ENCODE measurements around the gene IQCH. TPM values are rescaled to one million over a fixed set of nuclear protein-coding genes. Genes with fewer than 3 reads are reported as not detected.
A peak's percentile ranks its signal among the peaks of the same experiment; 100 is the strongest.

Gene IQCH
- total and polyA plus RNA-seq, 2 donors from 2014 or later = 3.2 to 7.7 TPM

GRCh38 chr15:67501836-67502461 is 247.4 kb downstream of the IQCH start:
- H3K4me1 ChIP-seq (ENCODE audit: control insufficient read depth in 2 of 3, insufficient read depth in 2 of 3, low read depth in 1 of 3, low read length in 3 of 3) = no peaks in the 10 kb centered on the region
- TF ChIP-seq, protein P1, sequence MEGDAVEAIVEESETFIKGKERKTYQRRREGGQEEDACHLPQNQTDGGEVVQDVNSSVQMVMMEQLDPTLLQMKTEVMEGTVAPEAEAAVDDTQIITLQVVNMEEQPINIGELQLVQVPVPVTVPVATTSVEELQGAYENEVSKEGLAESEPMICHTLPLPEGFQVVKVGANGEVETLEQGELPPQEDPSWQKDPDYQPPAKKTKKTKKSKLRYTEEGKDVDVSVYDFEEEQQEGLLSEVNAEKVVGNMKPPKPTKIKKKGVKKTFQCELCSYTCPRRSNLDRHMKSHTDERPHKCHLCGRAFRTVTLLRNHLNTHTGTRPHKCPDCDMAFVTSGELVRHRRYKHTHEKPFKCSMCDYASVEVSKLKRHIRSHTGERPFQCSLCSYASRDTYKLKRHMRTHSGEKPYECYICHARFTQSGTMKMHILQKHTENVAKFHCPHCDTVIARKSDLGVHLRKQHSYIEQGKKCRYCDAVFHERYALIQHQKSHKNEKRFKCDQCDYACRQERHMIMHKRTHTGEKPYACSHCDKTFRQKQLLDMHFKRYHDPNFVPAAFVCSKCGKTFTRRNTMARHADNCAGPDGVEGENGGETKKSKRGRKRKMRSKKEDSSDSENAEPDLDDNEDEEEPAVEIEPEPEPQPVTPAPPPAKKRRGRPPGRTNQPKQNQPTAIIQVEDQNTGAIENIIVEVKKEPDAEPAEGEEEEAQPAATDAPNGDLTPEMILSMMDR (IDR thresholded peaks at IDR 0.05; ENCODE audit: borderline replicate concordance, extremely low read depth, insufficient read depth) = no peak
- no peaks in the 10 kb centered on the region for H3K9me3 ChIP-seq (ENCODE audit: control insufficient read depth in 2 of 3, insufficient read depth in 1 of 3, low read length in 3 of 3)
- DNase-seq (peak in 1 of 5 donors; percentile 24), FAIRE-seq (no peak)
- H3K36me3 ChIP-seq (ENCODE audit: control insufficient read depth in 2 of 3, insufficient read depth in 3 of 3, low read length in 3 of 3) = no peaks in the 10 kb centered on the region
- no peak overlapping the region for H3K27ac ChIP-seq (ENCODE audit: low read depth in 2 of 2, low read length in 2 of 2)
- no peaks in the 10 kb centered on the region for H3K27me3 ChIP-seq (ENCODE audit: control insufficient read depth, insufficient read depth, low read length)
- no peak overlapping the region for H3K4me3 ChIP-seq (ENCODE audit: low read length in 3 of 3)
- H3K9ac ChIP-seq (ENCODE audit: low read length in 3 of 3) = no peak overlapping the region
- intact Hi-C loops (cut with DNase I) = no loop called here

GRCh38 chr15:67504056-67504455 is 249.5 kb downstream of the IQCH start:
- FAIRE-seq (no peak), DNase-seq (no peak)
- intact Hi-C loops (cut with DNase I) = no loop called here

DNA sequence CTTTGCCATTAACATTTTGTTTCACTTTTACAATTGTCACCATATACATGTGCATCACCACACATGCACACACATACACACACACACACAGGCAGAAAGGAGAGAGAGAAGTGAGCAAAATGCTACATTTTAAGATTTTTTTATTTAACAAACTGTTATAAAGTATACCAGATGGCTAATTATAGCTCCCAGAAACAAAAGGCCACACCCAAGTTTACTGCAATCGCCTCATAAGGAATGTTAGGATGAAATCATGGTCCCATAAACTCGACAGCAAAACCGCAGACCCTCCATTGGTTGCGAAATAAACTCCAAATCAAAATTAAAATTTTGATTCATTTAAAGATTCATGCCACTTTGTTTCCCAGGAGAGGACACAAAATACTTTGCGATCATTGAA is 250.2 kb downstream of the IQCH start:
- H3K36me3 ChIP-seq (ENCODE audit: control insufficient read depth in 2 of 3, insufficient read depth in 3 of 3, low read length in 3 of 3) = no peaks in the 10 kb centered on the region
- DNase-seq = no peak
- H3K27me3 ChIP-seq (ENCODE audit: control insufficient read depth, insufficient read depth, low read length) = no peaks in the 10 kb centered on the region
- H3K9me3 ChIP-seq (ENCODE audit: control insufficient read depth in 2 of 3, insufficient read depth in 1 of 3, low read length in 3 of 3) = no peaks in the 10 kb centered on the region
- intact Hi-C loops (cut with DNase I) = no loop called here
- H3K4me1 ChIP-seq (ENCODE audit: control insufficient read depth in 2 of 3, insufficient read depth in 2 of 3, low read depth in 1 of 3, low read length in 3 of 3) = no peaks in the 10 kb centered on the region
- H3K27ac ChIP-seq (ENCODE audit: low read depth in 2 of 2, low read length in 2 of 2) = no peak overlapping the region
- no peak overlapping the region for H3K9ac ChIP-seq (ENCODE audit: low read length in 3 of 3)
- FAIRE-seq = no peak
- TF ChIP-seq, protein P1 (IDR thresholded peaks at IDR 0.05; ENCODE audit: borderline replicate concordance, extremely low read depth, insufficient read depth) = no peak
- H3K4me3 ChIP-seq (ENCODE audit: low read length in 3 of 3) = no peak overlapping the region

More at GRCh38 chr15:67504056-67504455, 249.5 kb downstream of the IQCH start:
- Histone ChIP-seq H3K9ac (ENCODE audit: low read length in 3 of 3) (no peak overlapping the region), H3K4me1 (ENCODE audit: control insufficient read depth in 2 of 3, insufficient read depth in 2 of 3, low read depth in 1 of 3, low read length in 3 of 3) (no peaks in the 10 kb centered on the region), H3K4me3 (ENCODE audit: low read length in 3 of 3) (no peak overlapping the region), H3K27ac (ENCODE audit: low read depth in 2 of 2, low read length in 2 of 2) (no peak overlapping the region), H3K9me3 (ENCODE audit: control insufficient read depth in 2 of 3, insufficient read depth in 1 of 3, low read length in 3 of 3) (no peaks in the 10 kb centered on the region), H3K27me3 (ENCODE audit: control insufficient read depth, insufficient read depth, low read length) (no peaks in the 10 kb centered on the region), H3K36me3 (ENCODE audit: control insufficient read depth in 2 of 3, insufficient read depth in 3 of 3, low read length in 3 of 3) (no peaks in the 10 kb centered on the region)
- TF ChIP-seq, protein P1 (IDR thresholded peaks at IDR 0.05; ENCODE audit: borderline replicate concordance, extremely low read depth, insufficient read depth) = no peak
